Gastrocnemius medialis (tissue), 4 donors: Measurements from ENCODE around the gene CDH4.

Source experiments
- CTCF ChIP-seq, 5 experiments: fragments of 450-650 bp in 3 of 5; fragments of 200-600 bp in 2 of 5; sonication (generic) in 2 of 5; IDR thresholded peaks in 4 of 5; conservative IDR thresholded peaks in 1 of 5; 1 replicate in 4 of 5; 2 replicates in 1 of 5; pipeline ENCODE4 v1.5.1; 2016 to 2019; ENCODE audit warnings: antibody characterized with exemption in 5 of 5, mild to moderate bottlenecking in 3 of 5, moderate library complexity in 3 of 5
- POLR2A ChIP-seq, 2 donors: fragments of 450-650 bp; IDR thresholded peaks; one replicate each; pipeline ENCODE4 v1.6.1; 2017; ENCODE audit warnings: antibody characterized with exemption in 2 of 2, mild to moderate bottlenecking in 2 of 2, moderate library complexity in 2 of 2

- TF ChIP-seq POLR2A (IDR thresholded peaks at IDR 0.05) (no peak), CTCF (IDR thresholded peaks at IDR 0.05 in 4 of 5, conservative IDR thresholded peaks at IDR 0.05 in 1 of 5) (no peak)
Observed at GRCh38 chr20:61356196-61356595, 104.1 kb downstream of the CDH4 start.
